Gastrocnemius medialis (tissue), 4 donors: ENCODE data around the gene AMMECR1.

Source experiments
- CTCF ChIP-seq, 5 experiments: fragments of 450-650 bp in 3 of 5; fragments of 200-600 bp in 2 of 5; sonication (generic) in 2 of 5; IDR thresholded peaks in 4 of 5; conservative IDR thresholded peaks in 1 of 5; 1 replicate in 4 of 5; 2 replicates in 1 of 5; pipeline ENCODE4 v1.5.1; 2016 to 2019; ENCODE audit warnings: antibody characterized with exemption in 5 of 5, mild to moderate bottlenecking in 3 of 5, moderate library complexity in 3 of 5
- POLR2A ChIP-seq, 2 donors: fragments of 450-650 bp; IDR thresholded peaks; one replicate each; pipeline ENCODE4 v1.6.1; 2017; ENCODE audit warnings: antibody characterized with exemption in 2 of 2, mild to moderate bottlenecking in 2 of 2, moderate library complexity in 2 of 2

DNA sequence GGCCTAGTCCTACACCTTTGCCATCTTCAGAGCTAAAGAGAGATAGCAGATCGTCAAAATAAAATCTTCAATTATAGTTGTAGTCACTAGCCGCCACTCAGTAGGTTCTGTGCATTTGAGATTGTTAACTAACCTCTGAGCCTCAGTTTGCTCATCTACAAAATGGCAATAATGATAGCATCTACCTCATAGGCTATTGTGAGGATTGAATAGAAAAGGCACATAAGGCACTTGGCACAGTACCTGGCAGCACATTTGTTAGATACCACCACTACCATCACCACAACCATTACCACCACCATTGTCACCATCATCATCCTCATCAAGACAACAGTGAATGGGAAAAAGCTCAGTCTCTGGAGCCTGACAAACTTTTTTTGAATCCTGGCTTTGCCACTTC is 134.6 kb downstream of the AMMECR1 start:
- TF ChIP-seq POLR2A (IDR thresholded peaks at IDR 0.05), result no peak
- no peak for TF ChIP-seq CTCF (IDR thresholded peaks at IDR 0.05 in 4 of 5, conservative IDR thresholded peaks at IDR 0.05 in 1 of 5)
